Kidney (tissue), 14 donors: ENCODE measurements around the gene CARD11. TPM values are rescaled to one million over a fixed set of nuclear protein-coding genes. Genes with fewer than 3 reads are reported as not detected.

Experiments used
- DNase-seq, 5 donors: peaks; one replicate each; pipeline ENCODE4 v3.0.0-alpha.2; 2013 to 2020
- FAIRE-seq: peaks from 2 replicates; lab custom pipeline; 2012; peaks lifted over from hg19 to GRCh38; lab: Jason Lieb, UNC
- H3K27ac ChIP-seq, 2 donors: one replicate each; pipeline ENCODE4 v1.7.0; 2013; ENCODE audit warnings: low read depth in 2 of 2, low read length in 2 of 2, inconsistent platforms in 1 of 2
- H3K27me3 ChIP-seq: one replicate; pipeline ENCODE4 v1.7.1; 2013; ENCODE audit warnings: low read length, inconsistent platforms; ENCODE audit not compliant: control insufficient read depth, insufficient read depth
- H3K36me3 ChIP-seq, 3 donors: one replicate each; pipeline versions ENCODE4 v1.7.0 to v1.7.1; 2013; ENCODE audit warnings: low read length in 3 of 3, control low read depth in 1 of 3, inconsistent platforms in 1 of 3; ENCODE audit not compliant: insufficient read depth in 3 of 3, control insufficient read depth in 2 of 3
- H3K4me1 ChIP-seq, 3 donors: one replicate each; pipeline versions ENCODE4 v1.7.0 to v1.7.1; 2013; ENCODE audit warnings: low read length in 3 of 3, inconsistent platforms in 1 of 3, low read depth in 1 of 3; ENCODE audit not compliant: control insufficient read depth in 2 of 3, insufficient read depth in 2 of 3
- H3K4me3 ChIP-seq, 3 donors: one replicate each; pipeline versions ENCODE4 v1.7.0 to v1.8.1; 2013; ENCODE audit warnings: low read length in 3 of 3, control low read depth in 1 of 3, inconsistent platforms in 1 of 3
- H3K9ac ChIP-seq, 3 donors: one replicate each; pipeline versions ENCODE4 v1.7.0 to v1.7.1; 2013; ENCODE audit warnings: low read length in 3 of 3, control low read depth in 1 of 3, inconsistent platforms in 1 of 3
- H3K9me3 ChIP-seq, 3 donors: one replicate each; pipeline versions ENCODE4 v1.7.0 to v1.7.1; 2013; ENCODE audit warnings: low read length in 3 of 3, control low read depth in 1 of 3, inconsistent platforms in 1 of 3; ENCODE audit not compliant: control insufficient read depth in 2 of 3, insufficient read depth in 1 of 3
- intact Hi-C: fragments of 100-400 bp; cut with DNase I; formaldehyde crosslinking; loops from one replicate; pipeline ENCODE4 v1.11.1; 2022
- polyA plus RNA-seq: library from polyadenylated mRNA; stranded (reverse); fragments of 350-450 nt; fragmentation: Illumina TruSeq; extraction: RNeasy Lipid Tissue Mini Kit (QIAGEN cat#74804); gene quantifications from one replicate; pipeline ENCODE4 v1.2.3, GENCODE V29; 2014; ENCODE audit warnings: low read depth, low replicate concordance; ENCODE audit not compliant: insufficient read depth
- total RNA-seq: library from RNA; stranded (reverse); fragmentation: NEBNext Ultra II Directional; extraction: Animal tissue kit (Norgen Biotek cat#: 25700); gene quantifications from one replicate; pipeline ENCODE4 v1.2.1, GENCODE V29; 2021
- TF ChIP-seq, protein P1 (sequence below): IDR thresholded peaks from 3 replicates; pipeline ENCODE4 v1.5.1; 2012; ENCODE audit warnings: mild to moderate bottlenecking, moderate library complexity, borderline replicate concordance; ENCODE audit not compliant: insufficient read depth; ENCODE audit errors: extremely low read depth
- donor health status: control.
- donor health status: control.
- donor health status: control.
- donor health status: control.
- donor health status: control.
- donor health status: DM: yes; HTN: yes; CAD: no.
- donor health status: Normal renal cell carcinoma (clear cell type).

The CARD11 gene
- total and polyA plus RNA-seq, 2 donors from 2014 or later = 0.22 to 9.6 TPM

DNA sequence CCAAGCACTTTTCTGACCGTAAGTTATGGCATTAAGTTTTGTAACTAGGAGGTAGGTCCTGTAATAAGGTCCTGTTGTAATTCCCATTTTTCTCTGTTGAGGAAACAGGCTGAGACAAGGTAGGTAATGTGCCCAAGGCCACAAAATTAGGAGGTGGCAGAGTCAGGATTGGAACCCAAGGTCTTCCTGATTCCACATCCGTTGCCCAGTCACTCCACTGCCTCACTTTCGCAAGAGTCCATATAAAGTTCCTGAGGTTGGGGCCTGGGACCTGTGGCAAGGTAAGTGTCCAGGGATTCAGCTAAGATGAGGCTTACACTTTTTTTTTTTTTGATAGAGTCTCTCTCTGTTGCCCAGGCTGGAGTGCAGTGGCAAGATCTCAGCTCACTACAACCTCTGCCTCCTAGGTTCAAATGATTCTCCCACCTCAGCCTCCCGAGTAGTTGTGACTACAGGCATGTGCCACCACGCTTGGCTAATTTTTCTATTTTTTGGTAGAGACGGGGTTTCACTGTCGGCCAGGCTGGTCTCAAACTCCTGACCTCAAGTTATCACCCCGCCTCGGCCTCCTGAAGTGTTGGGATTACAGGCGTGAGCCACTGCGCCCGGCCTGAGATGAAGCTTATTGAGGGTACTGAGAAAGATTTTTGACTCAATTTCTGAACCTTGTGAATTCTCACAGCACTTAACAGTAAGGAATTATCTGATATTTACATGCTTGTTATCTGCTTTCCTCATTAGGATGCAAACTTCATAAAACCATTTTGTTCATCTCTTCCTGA, 179.3 kb downstream of the CARD11 start:
- no peak for FAIRE-seq
- TF ChIP-seq, protein P1, sequence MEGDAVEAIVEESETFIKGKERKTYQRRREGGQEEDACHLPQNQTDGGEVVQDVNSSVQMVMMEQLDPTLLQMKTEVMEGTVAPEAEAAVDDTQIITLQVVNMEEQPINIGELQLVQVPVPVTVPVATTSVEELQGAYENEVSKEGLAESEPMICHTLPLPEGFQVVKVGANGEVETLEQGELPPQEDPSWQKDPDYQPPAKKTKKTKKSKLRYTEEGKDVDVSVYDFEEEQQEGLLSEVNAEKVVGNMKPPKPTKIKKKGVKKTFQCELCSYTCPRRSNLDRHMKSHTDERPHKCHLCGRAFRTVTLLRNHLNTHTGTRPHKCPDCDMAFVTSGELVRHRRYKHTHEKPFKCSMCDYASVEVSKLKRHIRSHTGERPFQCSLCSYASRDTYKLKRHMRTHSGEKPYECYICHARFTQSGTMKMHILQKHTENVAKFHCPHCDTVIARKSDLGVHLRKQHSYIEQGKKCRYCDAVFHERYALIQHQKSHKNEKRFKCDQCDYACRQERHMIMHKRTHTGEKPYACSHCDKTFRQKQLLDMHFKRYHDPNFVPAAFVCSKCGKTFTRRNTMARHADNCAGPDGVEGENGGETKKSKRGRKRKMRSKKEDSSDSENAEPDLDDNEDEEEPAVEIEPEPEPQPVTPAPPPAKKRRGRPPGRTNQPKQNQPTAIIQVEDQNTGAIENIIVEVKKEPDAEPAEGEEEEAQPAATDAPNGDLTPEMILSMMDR = no peak
- Histone ChIP-seq H3K27ac (peak overlapping the region; percentile 88 to 89), H3K27me3 (no peaks in the 10 kb centered on the region), H3K9me3 (no peaks in the 10 kb centered on the region), H3K4me1 (peaks cover 0 to 12% (median 0%) of the 10 kb centered on the region in 3 donors), H3K36me3 (no peaks in the 10 kb centered on the region), H3K9ac (peak overlapping the region in 1 of 3 donors; percentile 12), H3K4me3 (no peak overlapping the region)
- intact Hi-C loops = no loop called here
- DNase-seq = no peak

DNA sequence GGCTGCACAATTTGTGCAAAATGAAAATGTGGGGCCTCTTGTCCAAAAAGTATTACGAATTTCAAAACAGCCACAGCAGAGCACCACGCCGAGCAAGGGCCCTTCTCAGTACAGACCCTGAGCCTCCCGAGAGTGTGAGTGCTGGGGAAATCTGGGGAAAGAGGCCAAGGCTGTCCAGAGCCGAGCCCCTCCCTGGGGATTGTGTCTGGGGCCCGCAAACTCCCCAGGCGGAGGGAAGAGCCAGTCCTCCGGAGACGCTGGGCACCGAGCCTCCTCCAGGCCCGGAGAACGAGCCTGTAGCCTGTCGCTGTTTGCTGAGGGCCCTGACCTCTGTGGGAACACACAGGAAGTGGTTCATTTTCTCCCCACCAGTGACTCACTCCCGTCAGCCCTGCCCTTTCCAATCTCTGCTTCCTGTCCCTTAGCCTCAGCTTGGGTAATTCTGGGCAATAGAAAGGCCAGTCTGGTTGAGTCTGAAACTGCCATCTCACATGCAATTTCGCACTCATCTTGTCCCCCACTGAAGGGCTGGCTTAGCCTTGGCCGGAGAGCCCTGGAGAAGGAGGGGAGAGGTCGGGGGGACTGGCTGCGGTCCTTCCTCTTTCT, 180.1 kb downstream of the CARD11 start:
- H3K27ac ChIP-seq = peak overlapping the region; percentile 88 to 89
- H3K36me3 ChIP-seq = no peaks in the 10 kb centered on the region
- H3K4me1 ChIP-seq = peaks cover 0 to 12% (median 0%) of the 10 kb centered on the region in 3 donors
- intact Hi-C loops = no loop called here
- H3K27me3 ChIP-seq = no peaks in the 10 kb centered on the region
- FAIRE-seq = no peak
- H3K9me3 ChIP-seq = no peaks in the 10 kb centered on the region
- peak; percentile 34 to 96 (median 48) for DNase-seq
- H3K9ac ChIP-seq = peak overlapping the region in 2 of 3 donors; percentile 12
- TF ChIP-seq, protein P1 = no peak
- H3K4me3 ChIP-seq = peak overlapping the region in 1 of 3 donors; percentile 17

DNA sequence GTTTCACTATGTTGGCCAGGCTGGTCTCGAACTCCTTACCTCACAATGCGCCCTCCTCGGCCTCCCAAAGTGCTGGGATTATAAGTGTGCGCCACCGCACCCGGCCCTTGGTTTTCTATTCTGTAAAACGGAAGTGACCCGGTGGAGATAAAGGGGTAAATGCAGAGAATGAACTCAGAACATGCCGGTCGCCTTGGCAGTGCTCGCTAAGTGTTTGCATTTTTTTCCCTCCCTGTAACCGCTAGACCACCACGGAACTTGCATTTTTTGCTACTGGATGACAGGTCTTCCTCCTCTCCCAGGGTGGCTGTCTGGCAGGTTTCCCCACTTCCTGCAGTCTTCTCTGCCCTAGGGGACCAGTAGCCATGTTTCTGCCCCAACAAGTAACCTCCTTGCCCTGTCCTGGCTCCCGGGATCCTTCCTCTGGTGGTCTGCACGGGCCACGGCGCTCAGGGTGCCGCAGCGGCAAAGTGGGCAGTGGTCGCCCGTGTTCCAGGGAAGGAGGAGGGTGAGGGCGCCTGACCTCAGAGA, 180.8 kb downstream of the CARD11 start:
- Histone ChIP-seq H3K27me3 (no peaks in the 10 kb centered on the region), H3K9me3 (no peaks in the 10 kb centered on the region), H3K4me3 (no peak overlapping the region), H3K4me1 (peaks cover 0 to 12% (median 0%) of the 10 kb centered on the region in 3 donors), H3K9ac (peak overlapping the region in 1 of 3 donors; percentile 13), H3K27ac (peak overlapping the region; percentile 88 to 89), H3K36me3 (no peaks in the 10 kb centered on the region)
- intact Hi-C loops = no loop called here
- FAIRE-seq = no peak
- peak in 1 of 5 donors; percentile 45 for DNase-seq
- TF ChIP-seq, protein P1 = no peak
